Activated naive CD4-positive, alpha-beta T cell treated with anti-CD3 and anti-CD28 coated beads, Interleukin-2, amount 50 U/mL, for 16 hours (primary cell): ENCODE data around the gene C19orf12.
A peak's percentile ranks its signal among the peaks of the same experiment; 100 is the strongest.

Experiments
- DNase-seq: peaks from one replicate; pipeline ENCODE4 v3.0.0-alpha.2; 2020

The C19orf12 gene

GRCh38 chr19:29695765-29696564 is 19.1 kb downstream of the C19orf12 start:
- DNase-seq = no peak

GRCh38 chr19:29694669-29695627 is 20.1 kb downstream of the C19orf12 start:
- peak; percentile 84 for DNase-seq

GRCh38 chr19:29694161-29694560 is 20.9 kb downstream of the C19orf12 start:
- DNase-seq = no peak

GRCh38 chr19:29690842-29691241 is 24.2 kb downstream of the C19orf12 start:
- peak; percentile 53 for DNase-seq

- DNase-seq = no peak
Observed at GRCh38 chr19:29687897-29688728, 26.9 kb downstream of the C19orf12 start.

- peak; percentile 58 for DNase-seq
Observed at GRCh38 chr19:29687244-29687896, 27.7 kb downstream of the C19orf12 start.

GRCh38 chr19:29686285-29686805 is 28.7 kb downstream of the C19orf12 start:
- DNase-seq = no peak

- DNase-seq = no peak
Observed at GRCh38 chr19:29685326-29685725, 29.7 kb downstream of the C19orf12 start.

GRCh38 chr19:29683009-29683408 is 32.1 kb downstream of the C19orf12 start:
- DNase-seq = no peak

- no peak for DNase-seq
Observed at GRCh38 chr19:29682236-29682895, 32.7 kb downstream of the C19orf12 start.

GRCh38 chr19:29681422-29682235 is 33.4 kb downstream of the C19orf12 start:
- DNase-seq = no peak

GRCh38 chr19:29680937-29681336 is 34.1 kb downstream of the C19orf12 start:
- no peak for DNase-seq

- DNase-seq = peak; percentile 70
Observed at GRCh38 chr19:29680447-29680846, 34.6 kb downstream of the C19orf12 start.

GRCh38 chr19:29679598-29680210 is 35.4 kb downstream of the C19orf12 start:
- no peak for DNase-seq

- no peak for DNase-seq
Observed at GRCh38 chr19:29678484-29679106, 36.5 kb downstream of the C19orf12 start.

GRCh38 chr19:29677001-29677817 is 37.9 kb downstream of the C19orf12 start:
- DNase-seq = no peak

- DNase-seq = no peak
Observed at GRCh38 chr19:29676586-29676985, 38.5 kb downstream of the C19orf12 start.

- DNase-seq = no peak
Observed at GRCh38 chr19:29675650-29676186, 39.3 kb downstream of the C19orf12 start.
